Activated CD8-positive, alpha-beta memory T cell treated with anti-CD3 and anti-CD28 coated beads, Interleukin-2, amount 50 U/mL, for 48 hours (primary cell): ENCODE data around the gene DYRK3.

Experiments used
- DNase-seq: peaks from one replicate; pipeline ENCODE4 v3.0.0-alpha.2; 2020

Gene DYRK3

DNA sequence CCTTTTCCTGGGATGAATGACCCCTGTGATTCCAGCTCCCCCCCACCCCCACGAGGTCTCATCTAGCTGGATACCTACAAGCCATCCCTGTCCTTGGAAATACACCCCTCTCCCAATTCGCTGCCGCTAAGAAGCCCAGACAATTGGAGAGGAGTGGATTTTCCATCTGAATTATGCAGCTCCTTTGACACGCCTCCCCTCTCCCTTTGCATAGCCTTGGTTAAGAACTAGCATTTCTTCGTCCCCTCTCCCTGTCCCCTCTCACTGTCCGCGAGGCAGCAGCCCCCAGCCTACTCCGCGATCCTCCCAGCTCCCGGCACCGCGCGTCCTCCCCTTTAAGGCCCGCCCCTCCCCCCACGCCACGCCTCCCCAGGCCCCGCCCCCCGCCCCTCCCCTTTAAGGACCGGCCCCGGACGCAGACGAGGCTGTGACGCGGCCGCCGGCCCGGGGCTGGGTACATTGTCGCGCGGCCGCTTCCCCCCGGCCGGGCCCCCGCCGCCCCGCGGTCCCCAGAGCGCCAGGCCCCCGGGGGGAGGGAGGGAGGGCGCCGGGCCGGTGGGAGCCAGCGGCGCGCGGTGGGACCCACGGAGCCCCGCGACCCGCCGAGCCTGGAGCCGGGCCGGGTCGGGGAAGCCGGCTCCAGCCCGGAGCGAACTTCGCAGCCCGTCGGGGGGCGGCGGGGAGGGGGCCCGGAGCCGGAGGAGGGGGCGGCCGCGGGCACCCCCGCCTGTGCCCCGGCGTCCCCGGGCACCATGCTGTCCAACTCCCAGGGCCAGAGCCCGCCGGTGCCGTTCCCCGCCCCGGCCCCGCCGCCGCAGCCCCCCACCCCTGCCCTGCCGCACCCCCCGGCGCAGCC, 49.4 kb downstream of the DYRK3 start, which contains the start of gene MAPKAPK2:
Gene MAPKAPK2, plus strand, starts transcription at position 428 of the 856 bp plus-strand sequence. Its CDS starts 325 bp downstream, at position 753.
- DNase-seq = peak; percentile 91

DNA sequence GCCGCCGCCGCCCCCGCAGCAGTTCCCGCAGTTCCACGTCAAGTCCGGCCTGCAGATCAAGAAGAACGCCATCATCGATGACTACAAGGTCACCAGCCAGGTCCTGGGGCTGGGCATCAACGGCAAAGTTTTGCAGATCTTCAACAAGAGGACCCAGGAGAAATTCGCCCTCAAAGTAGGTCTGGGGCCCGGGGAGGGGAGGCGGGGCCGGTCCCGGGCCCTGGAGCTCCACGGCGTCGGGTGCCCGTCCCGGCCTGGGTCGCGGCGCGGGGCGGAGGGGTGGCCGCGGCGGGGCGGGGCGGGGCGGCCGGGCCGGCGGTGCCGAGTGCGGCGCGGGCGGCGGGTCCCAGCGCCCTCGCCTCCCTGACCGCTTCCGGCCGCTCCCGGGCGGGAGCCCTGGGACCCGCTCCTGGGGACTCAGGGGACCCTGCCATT, 50.0 kb downstream of the DYRK3 start:
- DNase-seq = peak; percentile 74

DNA sequence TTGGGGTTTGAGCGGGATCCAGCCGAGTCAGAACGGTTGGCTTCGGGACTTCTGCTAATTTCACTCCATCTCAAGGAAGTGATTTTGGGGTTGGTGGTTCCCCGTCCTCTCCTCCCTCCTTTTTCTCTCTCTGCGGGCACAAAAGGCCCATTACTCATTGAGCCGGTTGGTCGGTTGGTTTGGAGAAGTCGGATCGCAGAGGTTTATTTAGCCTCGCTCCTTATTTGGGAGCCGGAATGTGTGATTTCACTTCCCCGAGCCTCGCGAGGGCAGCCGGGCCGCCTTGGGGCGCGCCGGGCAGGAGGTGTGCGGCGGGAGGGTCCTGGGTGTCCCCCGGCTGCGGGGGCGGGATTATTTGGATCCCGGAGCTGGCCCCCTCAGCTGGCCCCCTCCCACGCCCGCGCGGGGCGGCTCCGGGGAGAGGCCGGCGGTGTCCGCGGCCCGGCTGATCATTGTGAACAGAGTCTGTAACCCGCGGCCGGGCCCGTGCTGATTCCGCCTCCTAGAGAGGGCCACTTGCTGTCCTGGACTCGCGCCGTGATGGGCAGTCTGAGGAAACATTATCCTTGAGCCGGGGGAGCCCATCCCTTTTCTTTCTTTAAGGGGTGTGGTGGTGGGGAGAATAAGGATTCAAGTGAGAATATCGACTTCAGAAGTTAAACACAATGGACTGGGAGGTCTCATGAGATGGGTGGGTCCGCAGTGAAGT, 50.6 kb downstream of the DYRK3 start:
- peak; percentile 72 for DNase-seq

DNA sequence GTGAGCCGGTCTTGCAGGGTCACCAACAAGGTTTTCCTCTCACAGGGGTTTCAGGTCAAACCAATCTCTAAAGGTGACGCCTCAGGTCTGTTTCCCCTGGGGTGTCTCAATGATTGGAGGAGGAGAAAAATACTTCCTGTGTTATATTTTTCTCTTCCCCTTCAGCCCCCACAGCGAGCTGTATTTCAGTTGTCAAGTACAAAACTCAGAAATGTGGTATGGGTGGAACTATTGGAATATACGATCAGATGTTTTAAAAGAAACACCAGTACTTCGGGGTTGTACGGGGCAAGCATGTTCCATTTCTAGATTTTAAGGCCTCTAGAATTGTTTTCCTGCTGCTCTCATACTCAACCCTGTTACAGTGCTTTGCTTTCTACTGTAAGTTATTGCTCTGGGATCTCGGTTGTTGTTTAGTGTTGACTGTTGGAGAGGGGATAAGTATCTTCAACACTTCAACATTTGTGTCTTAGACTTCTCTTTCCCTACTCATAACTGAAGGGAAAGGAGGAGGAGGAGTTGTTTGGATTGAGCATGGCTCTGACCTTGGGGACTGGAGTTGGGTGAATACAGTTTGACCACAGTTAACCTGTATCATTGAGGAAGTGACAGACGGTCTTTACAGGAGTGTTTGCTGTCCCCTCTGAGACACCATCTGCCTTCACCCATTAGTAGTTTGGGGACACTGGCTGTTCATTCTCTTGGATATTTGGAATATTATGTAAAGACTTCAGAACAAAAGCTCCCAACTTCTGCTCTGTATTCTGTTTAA, 51.3 kb downstream of the DYRK3 start:
- DNase-seq = no peak

DNA sequence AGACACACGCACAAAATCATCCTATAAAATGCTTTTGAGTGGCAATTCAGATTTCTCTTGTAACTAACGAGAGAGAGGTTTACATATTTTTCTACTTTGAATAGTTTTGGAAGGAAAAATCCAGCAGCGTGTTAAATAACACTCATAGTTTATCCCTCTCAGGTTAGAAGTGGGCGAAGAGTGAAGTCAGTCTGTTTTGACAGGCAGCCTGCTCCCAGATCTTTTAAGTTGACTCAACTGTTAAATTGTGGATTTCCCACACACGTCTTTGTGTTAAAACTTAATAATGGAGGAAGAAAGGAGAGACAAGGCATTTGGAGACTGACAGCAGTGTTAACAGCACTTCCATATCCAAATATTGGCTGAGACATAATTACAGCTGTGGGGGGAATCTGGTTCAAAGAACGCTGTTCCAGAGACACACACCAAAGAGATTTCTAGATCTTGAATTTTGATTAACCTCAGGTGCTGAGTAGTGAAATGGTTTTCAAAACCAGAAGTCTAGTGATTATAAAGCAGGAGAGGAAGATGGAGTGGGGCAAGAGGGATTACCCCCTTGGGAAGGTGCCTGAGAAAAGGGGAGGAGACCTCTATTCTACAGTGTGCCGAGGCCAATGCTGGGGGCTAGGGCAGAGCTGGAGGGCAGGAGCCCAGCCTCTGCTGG, 52.0 kb downstream of the DYRK3 start:
- no peak for DNase-seq

DNA sequence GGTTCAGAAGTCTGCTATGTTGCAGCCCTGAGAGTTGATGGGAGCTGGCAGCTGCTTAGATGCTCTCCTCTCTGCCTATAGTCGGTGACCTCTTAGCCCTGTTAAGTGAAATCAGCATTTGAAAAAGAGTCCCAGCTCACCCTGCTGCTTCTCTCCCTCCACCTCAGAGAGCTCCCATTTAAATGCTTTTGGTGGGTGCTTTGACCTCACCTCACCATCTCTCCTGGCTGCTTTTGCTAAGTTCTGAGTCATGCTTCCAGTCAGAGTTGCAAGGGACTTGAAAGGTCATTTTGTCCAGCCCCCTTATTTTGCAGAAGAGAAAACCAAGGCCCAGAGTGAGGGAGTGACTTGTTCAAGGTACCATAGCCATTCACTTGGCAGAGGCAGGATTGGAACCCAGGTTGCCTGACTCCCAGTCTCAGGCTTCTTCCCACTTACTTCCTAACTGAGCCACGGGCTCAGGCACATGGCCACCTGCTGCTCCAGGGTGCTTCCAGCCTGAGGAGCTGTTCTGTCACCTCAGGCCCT, 52.6 kb downstream of the DYRK3 start:
- no peak for DNase-seq

DNA sequence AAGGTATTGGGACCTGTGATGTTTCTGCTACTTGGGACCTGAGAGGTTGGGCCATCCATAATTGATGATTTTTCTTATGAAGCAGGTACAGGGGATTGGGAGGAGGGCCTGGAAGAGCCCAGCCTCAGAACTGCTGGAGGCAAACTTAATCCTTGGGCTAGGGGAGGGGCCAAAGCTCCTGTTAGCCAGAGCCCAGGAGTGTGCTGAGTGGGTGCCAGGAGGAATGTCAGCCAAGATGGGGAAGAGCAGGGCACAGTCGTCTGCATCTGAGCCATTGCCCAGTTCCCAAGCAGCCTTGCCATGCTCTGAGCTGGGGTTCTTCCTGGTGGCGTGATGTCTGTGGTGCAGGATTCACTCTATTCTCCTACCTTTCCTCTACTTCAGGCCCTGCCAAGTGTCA, 55.2 kb downstream of the DYRK3 start:
- no peak for DNase-seq

DNA sequence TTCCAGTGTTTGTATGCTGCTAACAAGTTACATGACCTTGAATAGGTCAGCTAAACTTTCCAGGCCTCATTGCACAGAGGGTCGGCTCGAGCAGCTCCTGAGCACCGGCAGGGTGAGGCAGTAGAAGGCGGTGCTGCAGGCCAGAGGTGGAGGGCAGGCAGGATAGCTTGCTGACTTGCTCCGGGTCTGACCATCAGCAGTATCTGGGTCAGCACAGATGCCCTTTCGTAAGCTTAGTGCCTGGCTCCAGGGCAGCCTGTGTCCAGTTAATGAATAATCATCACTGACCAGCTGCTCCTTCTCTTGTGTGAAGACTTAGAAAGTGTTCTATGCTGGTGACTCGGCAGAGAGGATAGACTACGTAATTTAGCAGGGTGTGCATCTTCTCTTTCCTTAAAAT, 56.3 kb downstream of the DYRK3 start:
- DNase-seq = no peak

DNA sequence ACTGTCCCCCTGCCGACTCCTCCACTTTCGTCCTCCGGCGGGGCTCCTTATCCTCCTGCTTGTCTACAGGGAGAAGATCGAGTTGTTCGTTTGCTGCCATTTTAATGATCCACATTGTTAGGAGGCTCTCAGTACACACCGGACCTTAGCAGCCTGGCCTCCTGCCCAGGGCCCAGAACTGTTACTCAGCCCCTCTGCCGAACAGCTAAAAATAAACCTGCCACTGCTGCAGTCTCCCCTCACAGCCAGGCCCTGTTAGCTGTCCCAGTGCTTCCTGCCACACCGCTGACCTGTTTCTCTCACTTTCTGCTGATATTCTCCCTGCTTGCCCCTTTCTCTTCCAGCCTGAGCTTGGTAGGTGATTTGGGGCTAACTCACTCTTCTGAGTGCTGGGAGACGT, 57.7 kb downstream of the DYRK3 start:
- DNase-seq = no peak

DNA sequence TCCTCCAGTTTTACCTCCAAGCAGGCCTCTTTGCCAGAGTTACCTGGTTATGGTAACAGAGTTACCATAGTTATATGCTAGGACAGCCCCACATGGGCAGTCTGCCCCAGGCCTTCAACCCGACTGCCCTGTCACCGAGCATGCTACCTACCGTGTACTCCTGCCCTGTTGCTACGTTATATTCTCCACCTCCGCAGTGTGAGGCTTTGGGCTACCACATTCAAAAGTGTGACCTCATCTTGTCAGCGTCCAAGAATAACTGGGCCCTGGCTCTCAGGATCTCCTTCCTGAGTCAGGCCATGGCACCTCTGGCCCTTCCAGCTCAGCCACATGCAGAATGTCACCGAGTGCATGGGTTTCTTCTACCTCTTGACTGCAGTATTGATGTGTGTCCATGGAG, 58.3 kb downstream of the DYRK3 start:
- DNase-seq = no peak

DNA sequence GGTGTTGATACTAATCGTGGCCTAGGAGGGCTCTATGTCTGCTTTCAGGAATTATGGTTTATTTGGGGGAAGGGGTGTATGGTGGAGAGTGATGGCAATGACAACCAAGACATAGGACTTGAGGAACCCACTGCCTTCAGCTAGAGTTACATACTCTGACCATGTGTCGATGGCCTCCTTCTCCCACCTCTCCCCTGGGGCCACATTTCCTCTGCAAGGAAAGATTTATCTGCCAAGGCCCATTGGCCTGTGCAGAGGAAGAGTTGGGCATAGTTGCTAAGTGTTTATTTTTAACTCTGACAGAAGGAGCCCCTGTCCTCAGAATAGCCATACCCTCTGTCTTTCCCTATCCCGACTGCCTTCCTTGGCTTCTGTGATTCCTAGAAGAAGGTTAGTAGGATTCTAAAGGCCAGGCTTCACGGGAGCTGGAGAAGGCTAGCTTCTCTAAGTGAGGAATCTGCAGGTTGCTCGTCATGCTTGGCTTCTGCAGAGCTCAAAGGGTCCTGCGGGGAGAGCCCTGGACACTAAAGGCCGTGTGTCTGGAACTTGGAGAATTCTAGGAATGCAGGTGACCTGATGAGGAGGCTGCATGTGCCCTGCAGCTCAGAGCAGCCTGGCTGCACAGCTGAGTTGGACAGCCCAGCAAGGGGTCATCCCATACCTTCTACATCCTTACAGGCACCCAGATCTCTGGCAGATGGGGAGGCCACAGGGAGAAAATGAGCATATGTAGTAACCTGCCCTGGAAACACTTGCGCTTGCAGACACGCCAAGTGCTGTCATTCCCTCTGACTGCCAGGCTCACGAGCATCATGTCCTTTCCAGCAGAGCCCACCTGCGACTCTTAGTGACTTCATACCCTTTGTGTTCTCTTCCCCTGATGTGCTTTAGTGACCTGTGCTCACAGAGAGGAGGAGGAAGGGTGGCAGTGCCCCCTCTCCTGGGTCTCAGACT, 59.1 kb downstream of the DYRK3 start:
- DNase-seq = no peak

DNA sequence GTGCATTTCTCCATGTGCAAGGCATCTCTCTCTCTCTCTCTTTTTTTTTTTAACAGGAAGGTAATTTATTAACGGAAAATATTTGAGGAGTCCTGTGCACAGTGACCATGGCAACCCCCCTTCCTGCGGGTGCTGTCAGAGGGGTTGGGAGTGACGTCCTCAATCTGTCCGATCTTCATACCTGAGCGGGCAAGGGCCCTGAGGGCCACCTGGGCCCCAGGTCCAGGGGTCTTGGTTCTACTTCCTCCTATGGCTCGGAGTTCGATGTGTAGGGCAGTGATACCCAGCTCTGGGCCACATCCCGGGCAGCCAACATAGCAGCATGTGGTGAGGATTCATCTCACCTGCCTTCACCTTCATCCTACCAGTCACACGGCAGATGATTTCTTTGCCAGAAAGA, 60.4 kb downstream of the DYRK3 start:
- DNase-seq = no peak

DNA sequence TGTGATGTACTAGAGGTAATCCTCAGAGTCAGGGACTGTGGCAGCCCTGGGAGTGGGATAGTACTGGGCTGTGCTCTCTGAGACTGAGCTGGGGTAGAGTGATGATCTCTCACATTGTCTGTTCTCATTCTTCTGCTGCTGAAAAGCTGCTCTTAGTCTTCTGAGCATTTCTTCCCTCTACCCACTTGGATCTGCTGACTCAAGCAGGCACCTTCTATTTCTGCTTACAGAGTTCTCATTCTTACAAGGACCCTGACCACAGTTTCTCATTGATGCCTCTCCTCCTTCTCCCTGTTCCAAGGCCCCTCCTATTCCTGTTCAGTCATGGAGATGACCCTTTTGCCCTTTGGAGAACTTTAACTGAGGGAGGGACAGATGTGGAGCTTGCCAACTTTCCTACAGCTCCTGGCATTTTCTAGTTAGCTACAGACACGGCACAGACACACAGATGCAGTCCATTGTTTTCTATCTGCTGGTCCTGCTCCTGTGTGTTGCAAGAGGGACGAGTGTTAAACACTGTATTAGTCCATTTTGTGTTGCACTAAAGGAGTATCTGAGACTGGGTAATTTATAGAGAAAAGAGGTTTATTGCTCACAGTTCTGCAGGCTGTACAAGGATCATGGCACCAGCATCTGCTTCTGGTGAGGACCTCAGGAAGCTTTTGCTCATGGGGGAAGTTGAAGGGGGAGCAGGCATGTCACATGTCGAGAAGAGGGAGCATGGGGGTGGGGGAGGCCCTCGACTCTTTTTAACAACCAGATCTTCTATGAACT, 61.7 kb downstream of the DYRK3 start:
- DNase-seq = no peak

DNA sequence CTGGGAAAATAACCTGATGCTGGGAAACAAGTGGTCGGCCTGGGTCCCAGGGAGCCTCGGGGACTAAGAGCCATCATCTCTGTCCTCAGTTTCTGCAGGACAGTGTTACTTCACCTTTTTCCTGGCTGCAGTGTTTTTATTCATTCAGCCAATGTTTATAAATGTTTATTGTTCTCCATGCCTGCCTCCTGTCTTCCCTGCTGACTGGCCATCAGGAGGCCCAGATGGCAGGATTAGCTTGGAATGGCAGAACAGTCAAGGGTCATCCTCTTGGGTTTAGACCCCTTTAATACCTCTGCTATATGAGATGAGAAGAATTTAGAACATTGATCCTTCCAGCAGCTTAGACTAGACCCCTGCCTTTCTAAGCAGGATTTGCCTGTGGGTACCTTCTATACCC, 62.7 kb downstream of the DYRK3 start:
- DNase-seq = no peak
